Mammary epithelial cell (primary cell): Measurements from ENCODE around the gene JTB.

Source experiments
- CTCF ChIP-seq, 2 donors: IDR thresholded peaks in 1 of 2; conservative IDR thresholded peaks in 1 of 2; 2 replicates each; pipeline ENCODE4 v1.5.1; 2011 to 2012; ENCODE audit warnings: inconsistent platforms in 2 of 2, low read length in 2 of 2, mild to moderate bottlenecking in 2 of 2, control low read depth in 1 of 2, low read depth in 1 of 2; ENCODE audit not compliant: insufficient read depth in 1 of 2; ENCODE audit errors: extremely low read depth in 1 of 2
- EZH2 ChIP-seq: IDR thresholded peaks from 2 replicates; pipeline ENCODE4 v1.6.1; 2012; ENCODE audit warnings: low read length, inconsistent platforms, borderline replicate concordance

DNA sequence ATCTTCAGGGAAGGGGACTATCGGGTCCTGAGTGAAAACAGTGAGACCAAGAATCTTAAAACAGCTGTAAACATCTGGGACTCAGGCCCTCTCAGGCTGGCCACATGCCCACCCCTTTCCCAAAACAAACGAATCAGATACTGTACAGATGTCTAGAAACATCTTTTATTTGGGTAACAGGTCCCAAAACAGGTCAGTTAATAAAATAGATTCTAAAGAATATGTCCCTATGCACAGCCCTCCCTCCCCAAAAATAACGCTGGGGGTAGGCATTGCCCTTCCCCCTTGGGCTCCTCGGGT, 18.6 kb downstream of the JTB start:
- no peak for TF ChIP-seq CTCF (conservative IDR thresholded peaks at IDR 0.05 in 1 of 2, IDR thresholded peaks at IDR 0.05 in 1 of 2; ENCODE audit: extremely low read depth in 1 of 2, insufficient read depth in 1 of 2, low read depth in 1 of 2, low read length in 2 of 2)
- TF ChIP-seq EZH2: no peak
